Measurements from ENCODE around the gene DNAH9.

Gene DNAH9

DNA sequence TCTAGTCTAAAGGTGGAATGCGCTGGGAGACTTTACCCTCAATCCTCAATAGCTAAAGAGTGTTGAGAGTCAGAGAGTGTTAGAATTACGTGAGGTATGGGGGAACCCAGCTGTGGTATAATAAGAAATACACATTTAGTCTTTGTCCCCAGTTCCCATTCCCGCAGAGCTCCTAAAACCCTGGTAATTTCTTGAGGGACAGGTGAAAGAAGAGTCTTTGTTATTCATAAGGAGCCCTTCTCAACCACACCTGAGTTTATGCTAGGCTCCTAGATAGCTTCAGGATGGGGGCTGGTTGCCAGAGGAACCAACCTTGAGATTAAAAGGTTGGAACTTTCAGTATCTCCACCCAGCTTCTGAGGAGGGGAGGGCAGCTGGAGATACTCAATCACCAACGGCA lies 393.2 kb downstream of the DNAH9 start:
- FAIRE-seq: no peak

- FAIRE-seq: no peak
These were observed 398.5 kb downstream of the DNAH9 start for GRCh38 chr17:11996722-11997146.

DNA sequence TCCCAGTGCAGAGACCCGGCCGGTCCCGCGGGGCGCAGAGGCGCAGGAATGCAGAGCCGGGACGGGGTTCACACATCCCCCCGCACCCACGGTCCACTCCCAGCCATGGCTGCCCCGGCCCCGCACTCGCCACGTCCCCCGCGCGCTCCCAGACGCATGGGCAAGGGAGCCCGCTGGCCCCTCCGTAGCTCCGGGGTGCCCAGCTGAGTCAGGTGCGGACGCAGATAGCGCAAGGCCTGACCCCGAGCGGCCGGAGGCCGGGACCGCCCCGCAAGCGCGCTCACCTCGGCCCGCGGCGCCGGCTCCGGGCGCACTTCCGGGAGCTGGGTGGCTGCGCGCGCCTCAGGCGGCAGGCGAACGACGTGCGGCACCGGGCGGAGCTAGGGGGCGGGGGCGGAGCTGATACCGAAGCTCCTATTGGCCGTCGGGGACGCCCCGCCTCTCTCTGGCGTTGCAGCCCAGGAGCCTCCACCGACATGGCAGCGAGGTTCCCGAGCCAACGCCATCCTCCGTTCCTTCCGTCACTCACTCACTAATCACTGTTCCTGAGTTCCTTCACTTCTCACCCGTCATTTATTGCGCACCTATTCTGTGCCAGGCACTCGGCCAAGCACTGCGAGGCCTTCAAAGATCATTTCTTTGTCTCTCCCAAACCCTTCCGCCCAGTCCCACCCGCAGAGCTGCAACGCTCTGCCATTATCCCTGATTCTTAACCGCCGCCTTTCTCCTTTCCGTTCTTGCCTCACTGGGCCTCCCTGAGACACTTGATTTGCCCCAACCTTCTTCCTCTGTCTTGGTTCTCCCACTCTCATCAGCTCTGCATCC lies 399.1 kb downstream of the DNAH9 start, which contains the start of gene ZNF18:
Gene ZNF18, minus strand, starts transcription at position 329 of the 825 bp plus-strand sequence. CDS start 4,646 bp downstream, outside the sequence.
- no peak for FAIRE-seq

- no peak for FAIRE-seq
These were observed 399.6 kb downstream of the DNAH9 start for GRCh38 chr17:11997972-11998233.

DNA sequence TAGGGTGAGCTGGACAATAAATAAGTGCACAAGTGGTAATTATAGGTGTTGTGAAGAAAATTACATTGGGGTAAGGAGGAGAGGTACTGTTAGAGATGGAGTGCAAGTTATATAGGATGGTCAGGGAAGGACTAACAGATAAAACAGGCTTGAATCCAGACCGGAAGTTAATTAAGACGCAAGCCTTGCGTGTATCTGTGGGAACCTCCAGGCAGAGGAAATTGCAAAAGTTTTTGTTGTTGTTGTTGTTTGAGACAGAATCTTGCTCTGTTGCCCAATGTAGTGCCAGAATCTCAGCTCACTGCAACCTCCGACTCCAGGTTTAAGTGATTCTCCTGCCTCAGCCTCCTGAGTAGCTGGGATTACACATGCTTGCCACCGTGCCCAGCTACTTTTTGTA lies 401.4 kb downstream of the DNAH9 start:
- no peak for FAIRE-seq

DNA sequence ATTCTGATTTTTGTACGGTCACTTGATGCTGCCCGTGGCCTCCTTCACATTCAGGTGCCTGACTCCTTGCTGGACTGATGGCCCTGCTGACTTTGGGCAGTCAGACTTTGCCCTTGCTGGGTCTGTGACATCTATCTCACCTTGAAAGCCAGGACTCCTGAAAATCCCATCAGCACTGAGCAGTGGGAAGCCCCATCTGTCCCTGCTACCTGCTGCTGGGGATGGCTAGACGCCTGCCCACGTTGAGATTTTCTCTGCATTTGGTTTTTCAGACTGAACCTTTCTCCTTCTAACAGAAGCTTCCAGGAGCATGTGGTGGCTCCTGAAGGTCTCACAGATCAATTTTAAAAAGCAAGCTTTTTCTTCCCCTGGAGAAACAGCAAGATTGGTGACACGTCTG lies 409.2 kb downstream of the DNAH9 start:
- no peak for FAIRE-seq
